Panc1 (cell line): ENCODE measurements around the gene NUDT16L1.

Source experiments
- POLR2AphosphoS5 ChIP-seq: IDR thresholded peaks from 2 replicates; pipeline ENCODE4 v1.6.1; 2012; ENCODE audit warnings: mild to moderate bottlenecking, low read depth, low read length, moderate library complexity
- SIN3A ChIP-seq: IDR thresholded peaks from 2 replicates; pipeline ENCODE4 v1.6.1; 2012; ENCODE audit warnings: low read depth, mild to moderate bottlenecking, low read length, moderate library complexity, borderline replicate concordance; ENCODE audit not compliant: insufficient read depth
- TCF7L2 ChIP-seq: IDR thresholded peaks from 2 replicates; pipeline ENCODE4 v1.6.1; 2011; ENCODE audit warnings: mild to moderate bottlenecking, low read depth, low read length, inconsistent platforms
- TF ChIP-seq, protein P1 (sequence below): fragments of 450-650 bp; IDR thresholded peaks from 2 replicates; pipeline ENCODE4 v1.5.1; 2017; ENCODE audit warnings: mild to moderate bottlenecking

- TF ChIP-seq SIN3A (no peak), TCF7L2 (no peak), POLR2AphosphoS5 (no peak)
- TF ChIP-seq, protein P1, sequence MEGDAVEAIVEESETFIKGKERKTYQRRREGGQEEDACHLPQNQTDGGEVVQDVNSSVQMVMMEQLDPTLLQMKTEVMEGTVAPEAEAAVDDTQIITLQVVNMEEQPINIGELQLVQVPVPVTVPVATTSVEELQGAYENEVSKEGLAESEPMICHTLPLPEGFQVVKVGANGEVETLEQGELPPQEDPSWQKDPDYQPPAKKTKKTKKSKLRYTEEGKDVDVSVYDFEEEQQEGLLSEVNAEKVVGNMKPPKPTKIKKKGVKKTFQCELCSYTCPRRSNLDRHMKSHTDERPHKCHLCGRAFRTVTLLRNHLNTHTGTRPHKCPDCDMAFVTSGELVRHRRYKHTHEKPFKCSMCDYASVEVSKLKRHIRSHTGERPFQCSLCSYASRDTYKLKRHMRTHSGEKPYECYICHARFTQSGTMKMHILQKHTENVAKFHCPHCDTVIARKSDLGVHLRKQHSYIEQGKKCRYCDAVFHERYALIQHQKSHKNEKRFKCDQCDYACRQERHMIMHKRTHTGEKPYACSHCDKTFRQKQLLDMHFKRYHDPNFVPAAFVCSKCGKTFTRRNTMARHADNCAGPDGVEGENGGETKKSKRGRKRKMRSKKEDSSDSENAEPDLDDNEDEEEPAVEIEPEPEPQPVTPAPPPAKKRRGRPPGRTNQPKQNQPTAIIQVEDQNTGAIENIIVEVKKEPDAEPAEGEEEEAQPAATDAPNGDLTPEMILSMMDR: no peak
Measured at GRCh38 chr16:4695473-4696171, 2.3 kb downstream of the NUDT16L1 start.
